ENCODE data around the gene DGKB.

- no peak for TF ChIP-seq CTCF (IDR thresholded peaks at IDR 0.05)
- TF ChIP-seq POLR2A (IDR thresholded peaks at IDR 0.05), result no peak
These were observed 465.7 kb downstream of the DGKB start for GRCh38 chr7:14436878-14437277.
